ENCODE measurements around the gene RAE1.

Gene RAE1

DNA sequence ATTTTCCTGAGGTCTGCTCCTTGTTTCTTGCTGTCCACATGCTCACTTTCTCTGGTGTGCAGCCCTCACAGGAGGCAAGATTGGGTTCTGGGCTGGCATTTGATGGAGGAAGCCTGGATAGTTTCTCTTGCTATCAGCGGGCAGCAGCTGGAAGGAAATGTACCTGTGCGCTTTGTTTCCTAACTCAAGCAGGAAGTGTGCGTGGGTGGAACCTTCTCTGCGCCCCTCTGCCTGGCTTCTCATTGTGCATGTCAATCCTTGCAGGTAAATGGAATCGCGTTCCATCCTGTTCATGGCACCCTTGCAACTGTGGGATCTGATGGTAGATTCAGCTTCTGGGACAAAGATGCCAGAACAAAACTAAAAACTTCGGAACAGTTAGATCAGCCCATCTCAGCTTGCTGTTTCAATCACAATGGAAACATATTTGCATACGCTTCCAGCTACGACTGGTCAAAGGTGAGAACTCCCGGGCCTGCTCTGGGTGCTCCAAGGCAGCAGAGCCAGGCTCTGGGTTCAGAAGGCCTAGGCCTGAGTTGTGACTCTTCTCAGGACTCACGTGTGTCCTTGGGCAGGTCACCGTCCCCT lies 23.4 kb downstream of the RAE1 start:
- no peak for DNase-seq

DNA sequence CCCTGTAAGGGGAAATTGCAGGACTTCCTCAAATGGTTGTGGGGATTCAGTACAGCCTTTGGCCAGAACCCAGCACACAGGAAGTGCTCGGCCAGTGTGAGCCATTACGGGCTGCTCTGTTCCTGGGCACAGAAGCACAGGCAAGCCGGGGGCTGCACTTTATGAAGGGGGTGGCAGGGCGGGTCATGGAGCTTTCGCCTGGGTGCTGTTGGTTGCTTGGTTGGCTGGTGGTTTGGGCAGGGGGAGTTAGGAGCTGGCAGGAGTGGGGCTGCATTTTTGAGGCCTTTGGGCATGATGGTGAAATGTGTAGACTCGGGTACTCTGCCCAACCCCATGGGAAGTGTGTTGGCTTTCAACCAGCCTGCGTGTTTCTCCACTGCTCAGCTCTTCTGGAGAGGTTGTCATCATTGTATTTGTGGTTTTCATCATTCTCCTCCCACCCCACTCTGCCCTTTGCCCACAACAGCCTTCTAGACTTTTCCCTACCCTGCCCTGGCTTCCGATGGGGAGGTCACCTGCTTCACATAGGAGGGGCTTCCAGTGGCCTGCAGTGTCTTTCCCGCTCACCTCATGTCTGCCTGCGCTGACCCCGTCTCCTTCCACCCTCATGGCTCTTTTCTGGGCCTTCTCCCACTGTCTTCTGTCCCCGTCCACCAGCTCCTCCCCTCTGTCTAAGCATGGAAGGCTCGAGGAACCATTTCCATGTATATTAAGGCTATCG lies 24.0 kb downstream of the RAE1 start:
- DNase-seq: no peak

DNA sequence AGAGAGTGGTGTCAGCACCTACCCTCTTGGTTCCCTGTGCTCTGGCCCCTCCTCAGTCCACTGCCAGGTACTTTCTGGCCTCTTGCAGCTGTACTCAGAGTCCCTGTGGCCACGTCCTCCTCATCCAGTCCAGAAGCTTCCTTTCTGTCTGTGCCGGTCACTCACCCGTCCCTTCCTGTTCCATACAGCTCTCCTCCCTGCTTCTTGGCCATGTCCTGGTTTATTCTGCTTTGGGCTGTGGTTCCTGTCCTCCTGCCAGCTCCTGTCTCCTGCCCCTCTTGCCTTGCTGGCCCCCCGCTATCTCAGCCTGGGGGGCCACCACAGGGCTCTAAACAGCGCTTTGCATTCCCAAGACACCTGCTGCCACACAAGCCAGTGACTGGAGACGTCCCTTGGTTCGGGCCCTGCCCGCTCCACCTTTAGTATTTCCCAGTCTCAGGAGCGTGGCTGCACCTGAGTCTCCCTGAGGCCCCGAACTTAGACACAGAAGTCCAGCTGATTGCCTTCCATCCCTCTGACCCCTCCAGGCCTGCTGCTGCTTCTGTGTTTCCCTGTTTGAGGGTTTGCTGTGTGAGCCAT lies 24.7 kb downstream of the RAE1 start:
- DNase-seq: no peak

- no peak for DNase-seq
These were observed 26.3 kb downstream of the RAE1 start for GRCh38 chr20:57377350-57377749.

DNA sequence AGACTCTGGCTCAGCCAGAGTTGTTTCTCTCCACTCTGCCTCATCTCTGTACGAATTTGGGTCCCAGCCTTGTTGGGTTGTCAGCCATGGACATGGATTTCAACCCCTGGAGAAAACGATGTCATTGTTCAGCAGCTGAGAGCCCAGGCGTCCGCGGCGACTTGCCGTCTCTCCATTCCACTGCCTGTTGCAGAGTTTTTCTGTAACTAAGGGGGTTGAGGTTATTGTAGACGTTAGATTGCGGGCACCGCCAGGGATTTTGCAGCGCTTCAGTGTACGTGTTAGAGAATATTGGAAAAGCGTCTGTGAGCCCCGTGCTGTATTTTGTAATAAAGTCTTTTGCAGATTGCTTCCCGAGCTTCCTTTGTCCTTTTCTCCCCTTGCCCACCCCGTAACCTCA lies 27.1 kb downstream of the RAE1 start:
- DNase-seq: no peak

- DNase-seq: no peak
These were observed 27.7 kb downstream of the RAE1 start for GRCh38 chr20:57378646-57379262.

DNA sequence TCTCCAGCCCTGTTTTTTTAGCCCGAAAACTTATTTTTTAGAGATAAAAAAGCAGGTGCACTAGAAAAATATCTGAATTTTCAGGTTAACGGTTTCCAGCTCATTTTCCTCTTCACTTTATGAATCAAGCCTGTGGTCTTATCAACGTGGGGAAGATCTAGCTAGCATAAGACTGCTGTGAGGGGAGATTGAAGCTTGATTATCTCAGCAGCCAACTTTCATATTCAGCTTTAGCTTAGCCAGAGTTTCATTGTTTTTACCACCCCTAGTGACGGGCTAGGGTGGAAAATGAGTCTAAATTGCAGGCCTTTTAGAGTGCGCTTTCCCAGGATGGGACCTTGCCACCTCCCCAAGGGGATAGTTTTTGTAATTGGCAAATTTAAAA lies 28.2 kb downstream of the RAE1 start:
- no peak for DNase-seq

GRCh38 chr20:57380081-57380750 lies 29.2 kb downstream of the RAE1 start:
- no peak for DNase-seq

DNA sequence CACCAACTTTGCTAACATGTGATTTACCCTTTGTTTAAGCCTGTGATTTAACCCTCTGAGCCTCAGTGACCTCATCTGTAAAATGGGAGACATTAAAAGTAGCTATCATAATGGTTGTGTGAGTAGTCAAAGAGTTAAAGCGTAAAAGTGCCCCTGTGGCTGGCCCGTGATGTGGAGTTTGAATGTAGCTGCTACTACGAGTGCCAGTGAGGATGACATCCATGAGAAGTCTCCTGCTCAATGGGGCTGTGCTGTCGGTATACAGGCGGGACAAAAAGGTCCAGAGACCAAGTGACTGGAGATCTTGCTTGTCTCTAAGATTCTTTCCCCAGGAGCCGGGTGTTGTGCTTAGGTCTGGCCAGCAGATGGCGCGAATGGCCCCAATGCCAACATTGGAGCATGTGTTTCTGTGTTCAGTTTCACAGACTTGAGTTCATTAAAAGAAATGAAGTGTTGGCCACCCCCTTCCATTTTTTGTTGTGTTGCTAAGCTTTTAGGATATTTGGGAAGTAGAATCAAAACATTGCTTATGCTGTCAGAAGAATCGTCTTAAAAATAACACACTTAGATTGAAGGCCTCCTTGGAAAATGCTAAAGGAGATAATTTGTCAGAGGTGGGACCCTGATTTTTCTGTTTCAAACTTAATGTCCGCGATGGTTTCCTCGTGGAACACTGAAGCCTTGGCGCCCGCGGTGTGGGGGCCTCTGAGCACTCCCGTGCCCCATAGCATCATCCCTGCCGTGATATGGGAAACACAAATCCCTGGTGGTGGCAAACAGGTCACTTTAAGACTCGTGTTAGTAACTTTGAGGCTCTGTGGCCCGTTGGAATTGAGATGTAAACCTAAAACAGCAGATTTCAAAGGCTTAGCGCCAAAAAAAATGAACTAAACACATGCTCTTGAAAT lies 30.8 kb downstream of the RAE1 start:
- DNase-seq: peak; percentile 87

DNA sequence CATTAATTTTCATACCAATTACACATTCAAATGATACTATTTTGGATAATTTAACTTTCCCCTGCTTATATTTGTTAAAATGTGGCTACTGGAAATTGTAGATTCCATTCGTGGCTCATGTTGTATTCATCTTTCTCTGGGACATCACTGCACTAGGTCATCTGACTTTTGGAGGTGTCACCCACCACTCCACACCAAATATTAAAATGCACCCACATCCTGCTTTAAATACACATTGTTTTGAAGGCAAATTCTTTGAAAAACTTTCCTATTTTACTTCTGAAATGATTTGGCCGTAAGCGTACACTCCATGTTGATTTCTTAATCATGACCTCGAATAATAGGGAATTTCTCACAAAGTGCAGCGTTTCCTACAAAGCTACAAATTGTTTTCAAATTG lies 31.5 kb downstream of the RAE1 start:
- DNase-seq: no peak

- DNase-seq: no peak
These were observed 32.6 kb downstream of the RAE1 start for GRCh38 chr20:57383447-57384347.

GRCh38 chr20:57384486-57384885 lies 33.4 kb downstream of the RAE1 start:
- DNase-seq: no peak

DNA sequence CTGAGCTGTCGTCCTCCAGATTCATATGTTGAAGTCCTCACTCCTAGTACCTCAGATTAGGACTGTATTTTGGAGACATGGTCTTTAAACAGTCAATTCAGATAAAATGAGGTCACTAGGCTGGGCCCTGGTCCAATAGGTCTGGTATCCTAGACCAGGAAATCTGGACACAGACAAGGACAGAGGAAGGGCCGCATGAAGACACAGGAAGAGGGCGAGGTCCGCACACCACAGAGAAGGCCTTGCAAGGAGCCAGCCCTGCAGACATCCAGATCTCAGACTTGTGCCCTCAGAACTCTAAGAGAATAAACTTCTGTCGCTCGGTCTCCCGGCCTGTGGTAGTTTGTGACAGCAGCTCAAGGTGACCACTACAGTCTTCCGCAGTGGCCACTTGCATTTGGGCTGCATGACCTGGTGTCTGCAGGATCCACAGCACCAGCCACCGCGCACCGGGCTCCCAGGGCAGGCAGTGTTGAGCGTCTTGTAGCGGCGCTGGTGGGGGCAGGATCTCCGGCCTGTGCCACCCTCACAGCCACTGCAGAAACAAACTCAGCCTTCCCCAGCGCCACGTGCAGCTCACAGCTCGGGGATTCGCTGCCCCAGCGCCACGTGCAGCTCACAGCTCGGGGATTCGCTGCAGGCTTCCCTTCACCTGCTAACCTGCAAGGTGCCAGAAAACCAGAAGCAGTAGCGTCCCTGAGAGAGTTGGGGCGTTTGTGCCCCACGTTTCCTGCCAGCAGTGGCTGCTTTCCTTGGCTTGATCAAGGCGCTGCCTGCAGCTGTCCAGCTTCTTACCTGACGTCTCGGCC lies 34.1 kb downstream of the RAE1 start:
- no peak for DNase-seq

DNA sequence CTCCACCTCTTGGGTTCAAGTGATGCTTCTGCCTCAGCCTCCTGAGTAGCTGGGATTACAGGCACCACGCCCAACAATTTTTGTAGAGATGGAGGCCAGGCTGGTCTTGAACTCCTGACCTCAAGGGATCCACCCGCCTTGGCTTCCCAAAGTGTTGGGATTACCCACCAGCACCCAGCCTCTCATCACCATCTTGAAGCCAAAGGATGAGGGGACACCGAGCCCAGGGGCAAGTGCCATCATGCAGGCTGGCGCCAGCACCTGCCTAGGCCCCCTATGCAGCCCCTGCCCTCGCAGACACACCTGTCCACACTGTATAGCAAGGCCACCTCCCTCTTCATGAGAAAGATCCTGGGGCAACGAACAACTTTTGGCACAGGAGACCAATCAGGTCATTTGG lies 34.9 kb downstream of the RAE1 start:
- no peak for DNase-seq

GRCh38 chr20:57386762-57387161 lies 35.7 kb downstream of the RAE1 start:
- no peak for DNase-seq

- DNase-seq: no peak
These were observed 36.4 kb downstream of the RAE1 start for GRCh38 chr20:57387463-57387862.

DNA sequence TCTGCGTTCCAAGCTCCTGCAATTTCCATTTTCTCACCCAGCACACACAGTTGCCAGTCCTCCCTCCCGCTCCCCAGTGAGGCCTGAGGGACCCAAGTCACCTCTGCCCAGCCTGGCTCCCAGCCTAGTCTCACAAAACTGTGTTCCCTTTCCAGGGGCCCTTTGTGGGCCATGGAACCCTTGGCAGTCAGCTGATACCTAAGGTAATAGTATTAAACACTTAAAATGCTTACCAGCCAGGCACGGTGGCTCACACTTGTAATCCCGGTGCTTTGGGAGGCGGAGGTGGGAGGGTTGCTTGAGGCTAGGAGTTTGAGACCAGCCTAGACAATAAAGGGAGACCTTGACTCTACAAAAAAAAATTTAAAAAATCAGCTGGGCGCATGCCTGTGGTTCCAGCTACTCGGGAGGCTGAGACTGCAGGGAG lies 36.9 kb downstream of the RAE1 start:
- DNase-seq: no peak

- peak; percentile 65 for DNase-seq
These were observed 38.1 kb downstream of the RAE1 start for GRCh38 chr20:57388953-57389694.

GRCh38 chr20:57389695-57390603 lies 38.9 kb downstream of the RAE1 start:
- peak; percentile 79 for DNase-seq

Measured in CD4-positive, alpha-beta T cell treated with Interleukin-21 for 1 hour (primary cell).